Neural progenitor cell (in vitro differentiated cells): ENCODE results near the gene MRPS12.

Experiments used
- CTCF ChIP-seq: fragments of 200-600 bp; sonication (generic); IDR thresholded peaks from 2 replicates; pipeline ENCODE4 v1.5.1; 2017; ENCODE audit warnings: antibody characterized with exemption, mild to moderate bottlenecking
- EZH2 ChIP-seq: fragments of 200-600 bp; sonication (generic); IDR thresholded peaks from 2 replicates; pipeline ENCODE4 v1.6.1; 2017; ENCODE audit warnings: antibody characterized with exemption, mild to moderate bottlenecking, moderate library complexity
- EZH2phosphoT487 ChIP-seq: fragments of 200-600 bp; sonication (generic); IDR thresholded peaks from 2 replicates; pipeline ENCODE4 v1.6.1; 2017; ENCODE audit warnings: antibody characterized with exemption

GRCh38 chr19:38901683-38902082, 29.1 kb upstream of the MRPS12 start:
- TF ChIP-seq CTCF (no peak), EZH2phosphoT487 (no peak), EZH2 (no peak)
